Dendritic cell treated with granulocyte-macrophage colony-stimulating factor and Interleukin-4, amounts not matched to agents 40 ng/mL and 50 ng/mL, for 4 days (primary cell): Measurements from ENCODE around the gene ZNF90.
"Not testable (repeated sequence)": the region's sequence is repeated elsewhere in the genome, so short reads cannot be mapped to it uniquely, and the experiment has no call there.

Source experiments
- H3K27ac Mint-ChIP-seq: one replicate; pipeline ENCODE4 v1.8.0; 2022; ENCODE audit warnings: mild to moderate bottlenecking, mixed read lengths
- H3K27me3 Mint-ChIP-seq: one replicate; pipeline ENCODE4 v1.8.0; 2022; ENCODE audit warnings: mild to moderate bottlenecking, mixed read lengths
- H3K36me3 Mint-ChIP-seq: one replicate; pipeline ENCODE4 v1.8.0; 2022; ENCODE audit warnings: low read depth, mixed read lengths
- H3K4me1 Mint-ChIP-seq: one replicate; pipeline ENCODE4 v1.8.0; 2022; ENCODE audit warnings: low read depth, mixed read lengths
- H3K4me3 Mint-ChIP-seq: one replicate; pipeline ENCODE4 v1.8.0; 2022; ENCODE audit warnings: mild to moderate bottlenecking, moderate library complexity, mixed read lengths
- H3K9me3 Mint-ChIP-seq: one replicate; pipeline ENCODE4 v1.8.0; 2022; ENCODE audit warnings: mixed read lengths
- intact Hi-C: fragments of 100-400 bp; cut with micrococcal nuclease; formaldehyde crosslinking; loops from one replicate; pipeline ENCODE4 v1.15.0; 2022

The ZNF90 gene

DNA sequence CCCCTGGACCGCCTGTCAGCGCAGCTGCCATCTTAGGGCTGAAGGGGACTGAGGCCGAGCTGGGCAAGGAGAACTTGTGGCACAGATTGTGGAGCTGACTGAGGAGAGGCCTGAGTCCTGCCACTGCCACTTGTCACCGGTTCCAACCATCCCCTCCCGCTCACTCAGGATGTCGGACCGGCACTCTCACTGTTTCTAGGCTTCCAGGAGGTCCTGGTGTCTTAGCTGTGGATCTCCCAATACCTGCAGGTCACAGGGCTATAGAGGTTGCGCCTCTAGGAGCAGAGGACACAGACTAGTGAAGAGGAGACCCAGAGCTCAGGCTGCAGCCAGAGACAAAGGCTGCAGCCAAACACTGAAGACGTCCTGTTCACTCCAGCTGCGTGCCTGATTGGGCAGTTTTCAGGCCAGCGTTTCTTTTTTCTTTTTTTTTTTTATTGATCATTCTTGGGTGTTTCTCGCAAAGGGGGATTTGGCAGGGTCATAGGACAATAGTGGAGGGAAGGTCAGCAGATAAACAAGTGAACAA is 73.9 kb downstream of the ZNF90 start:
- H3K9me3 Mint-ChIP-seq = peaks cover 59% of the 10 kb centered on the region
- H3K4me1 Mint-ChIP-seq = no peaks in the 10 kb centered on the region
- no peaks in the 10 kb centered on the region for H3K36me3 Mint-ChIP-seq
- H3K27me3 Mint-ChIP-seq = no peaks in the 10 kb centered on the region
- H3K4me3 Mint-ChIP-seq = no peak overlapping the region
- H3K27ac Mint-ChIP-seq = no peak overlapping the region
- intact Hi-C loops = no loop called here

DNA sequence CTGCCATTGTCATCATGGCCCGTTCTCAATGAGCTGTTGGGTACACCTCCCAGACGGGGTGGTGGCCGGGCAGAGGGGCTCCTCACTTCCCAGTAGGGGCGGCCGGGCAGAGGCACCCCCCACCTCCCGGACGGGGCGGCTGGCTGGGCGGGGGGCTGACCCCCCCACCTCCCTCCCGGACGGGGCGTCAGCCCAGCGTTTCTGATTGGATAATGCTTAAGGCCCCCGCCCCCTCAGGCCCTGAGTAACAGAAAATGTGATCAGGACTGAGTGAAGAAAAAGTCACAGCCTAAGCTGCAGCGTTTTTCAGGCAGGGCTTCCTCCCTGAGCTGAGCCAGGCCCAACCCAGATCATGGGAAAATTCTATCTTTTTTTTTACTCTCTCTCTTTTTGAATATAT is 74.7 kb downstream of the ZNF90 start:
- peaks cover 59% of the 10 kb centered on the region for H3K9me3 Mint-ChIP-seq
- H3K27me3 Mint-ChIP-seq, intact Hi-C loops, H3K4me1 Mint-ChIP-seq, H3K4me3 Mint-ChIP-seq, H3K27ac Mint-ChIP-seq, H3K36me3 Mint-ChIP-seq: not testable (repeated sequence)

DNA sequence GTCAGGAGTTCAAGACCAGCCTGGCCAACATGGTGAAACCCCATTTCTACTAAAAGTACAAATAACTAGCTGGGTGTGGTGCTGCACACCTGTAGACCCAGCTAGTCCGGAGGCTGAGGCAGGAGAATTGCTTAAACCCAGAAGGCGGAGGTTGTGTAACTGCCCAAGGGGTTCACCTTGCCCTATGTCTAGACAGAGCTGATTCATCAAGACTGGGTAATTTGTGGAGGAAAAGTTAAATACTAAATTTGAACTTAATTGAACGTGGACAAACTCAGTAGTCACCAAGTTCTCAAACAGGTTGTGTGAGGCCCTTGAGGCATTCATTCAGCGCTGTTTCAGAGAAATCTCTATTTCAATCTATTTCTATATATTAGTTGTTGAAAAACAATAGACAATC is 75.5 kb downstream of the ZNF90 start:
- H3K4me1 Mint-ChIP-seq = no peaks in the 10 kb centered on the region
- H3K27ac Mint-ChIP-seq = no peak overlapping the region
- intact Hi-C loops = no loop called here
- no peaks in the 10 kb centered on the region for H3K27me3 Mint-ChIP-seq
- H3K4me3 Mint-ChIP-seq = no peak overlapping the region
- no peaks in the 10 kb centered on the region for H3K36me3 Mint-ChIP-seq
- peaks cover 60% of the 10 kb centered on the region for H3K9me3 Mint-ChIP-seq

DNA sequence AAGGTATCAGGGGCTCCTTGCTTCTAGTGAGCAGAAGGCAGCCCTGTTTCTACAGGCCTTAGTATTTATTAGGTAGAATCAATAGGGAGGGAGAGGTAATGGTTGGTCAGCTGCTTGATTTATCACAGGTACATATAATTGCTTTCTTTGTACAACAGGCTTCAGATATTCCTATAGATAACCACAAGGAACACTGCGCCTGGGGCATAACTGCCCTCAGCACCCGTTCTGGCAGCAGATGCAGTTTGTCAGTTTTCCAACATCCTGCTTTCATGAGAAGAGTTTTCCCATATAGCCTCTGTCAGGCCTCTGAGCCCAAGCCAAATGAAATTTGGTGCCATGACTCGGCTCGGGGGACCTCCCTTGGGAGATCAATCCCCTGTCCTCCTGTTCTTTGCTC is 76.8 kb downstream of the ZNF90 start:
- no peaks in the 10 kb centered on the region for H3K36me3 Mint-ChIP-seq
- peaks cover 73% of the 10 kb centered on the region for H3K9me3 Mint-ChIP-seq
- H3K4me3 Mint-ChIP-seq = no peak overlapping the region
- H3K27ac Mint-ChIP-seq = no peak overlapping the region
- intact Hi-C loops = no loop called here
- H3K27me3 Mint-ChIP-seq = no peaks in the 10 kb centered on the region
- no peaks in the 10 kb centered on the region for H3K4me1 Mint-ChIP-seq

DNA sequence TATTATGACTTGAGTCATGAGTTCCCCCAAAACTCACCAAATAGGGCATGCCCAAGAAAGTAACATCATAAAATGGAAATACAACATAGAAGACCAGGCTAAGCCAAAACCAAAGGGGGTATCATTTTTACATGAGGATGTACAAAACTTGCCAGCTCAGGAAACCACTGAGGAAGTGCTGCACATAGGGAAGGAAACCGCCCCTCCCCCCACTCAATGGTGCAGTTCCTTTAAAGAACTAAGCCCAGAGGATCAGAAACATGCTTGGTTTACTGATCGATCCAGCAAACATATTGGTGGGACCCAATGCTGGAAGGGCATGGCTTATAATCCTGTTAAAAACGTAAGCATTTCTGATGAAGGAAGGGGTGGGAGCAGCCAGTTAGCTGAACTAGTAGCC is 85.0 kb downstream of the ZNF90 start:
- Mint-ChIP-seq H3K27me3 (no peaks in the 10 kb centered on the region), H3K9me3 (peaks cover 80% of the 10 kb centered on the region), H3K27ac (no peak overlapping the region), H3K4me1 (peaks cover 10% of the 10 kb centered on the region), H3K36me3 (peaks cover 16% of the 10 kb centered on the region), H3K4me3 (no peak overlapping the region)
- intact Hi-C loops = no loop called here

DNA sequence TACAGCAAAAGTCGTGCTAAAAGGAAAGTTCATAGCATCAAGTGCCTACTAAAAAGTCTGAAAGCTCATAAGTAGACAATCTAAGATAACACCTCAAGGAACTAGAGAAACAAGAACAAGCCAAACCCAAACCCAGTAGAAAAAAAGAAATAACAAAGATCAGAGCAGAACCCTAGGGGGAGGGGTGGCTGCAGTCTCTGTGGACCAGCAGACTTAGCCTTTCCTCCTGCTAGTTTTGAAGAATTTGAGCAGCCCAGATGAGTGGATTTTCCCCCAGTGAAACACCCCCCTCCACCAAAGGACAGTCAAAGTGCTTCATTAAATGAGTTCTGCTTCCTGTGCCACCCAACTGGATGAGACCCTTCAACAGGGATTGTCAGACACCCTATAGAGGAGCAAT is 86.7 kb downstream of the ZNF90 start:
- Mint-ChIP-seq H3K27ac (no peak overlapping the region), H3K9me3 (peaks cover 72% of the 10 kb centered on the region), H3K27me3 (no peaks in the 10 kb centered on the region), H3K4me3 (no peak overlapping the region), H3K4me1 (peaks cover 11% of the 10 kb centered on the region), H3K36me3 (peaks cover 33% of the 10 kb centered on the region)
- intact Hi-C loops = no loop called here

DNA sequence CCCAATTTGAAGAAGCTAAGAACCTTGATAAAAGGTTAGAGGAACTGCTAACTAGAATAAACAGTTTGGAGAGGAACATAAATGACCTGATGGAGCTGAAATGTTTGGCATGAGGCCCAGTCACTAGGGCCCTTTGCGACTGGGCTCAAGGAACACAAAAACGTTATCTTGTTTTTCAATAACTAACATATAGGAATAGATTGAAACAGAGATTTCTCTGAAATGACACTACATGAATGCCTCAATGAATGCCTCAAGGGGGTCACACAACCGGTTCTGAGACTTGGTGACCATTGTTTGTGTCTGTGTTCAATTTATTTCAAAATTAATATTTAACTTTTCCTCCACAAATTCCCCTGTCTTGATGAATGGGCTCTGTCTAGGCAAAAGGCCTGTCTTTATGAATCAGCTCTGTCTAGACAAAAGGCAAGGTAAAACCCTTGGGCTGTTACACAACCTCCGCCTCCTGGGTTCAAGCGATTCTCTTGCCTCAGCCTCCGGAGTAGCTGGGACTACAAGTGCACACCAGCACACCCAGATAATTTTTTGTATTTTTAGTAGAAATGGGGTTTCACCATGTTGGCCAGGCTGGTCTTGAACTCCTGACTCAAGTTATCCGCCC is 88.3 kb downstream of the ZNF90 start:
- H3K9me3 Mint-ChIP-seq = peaks cover 72% of the 10 kb centered on the region

DNA sequence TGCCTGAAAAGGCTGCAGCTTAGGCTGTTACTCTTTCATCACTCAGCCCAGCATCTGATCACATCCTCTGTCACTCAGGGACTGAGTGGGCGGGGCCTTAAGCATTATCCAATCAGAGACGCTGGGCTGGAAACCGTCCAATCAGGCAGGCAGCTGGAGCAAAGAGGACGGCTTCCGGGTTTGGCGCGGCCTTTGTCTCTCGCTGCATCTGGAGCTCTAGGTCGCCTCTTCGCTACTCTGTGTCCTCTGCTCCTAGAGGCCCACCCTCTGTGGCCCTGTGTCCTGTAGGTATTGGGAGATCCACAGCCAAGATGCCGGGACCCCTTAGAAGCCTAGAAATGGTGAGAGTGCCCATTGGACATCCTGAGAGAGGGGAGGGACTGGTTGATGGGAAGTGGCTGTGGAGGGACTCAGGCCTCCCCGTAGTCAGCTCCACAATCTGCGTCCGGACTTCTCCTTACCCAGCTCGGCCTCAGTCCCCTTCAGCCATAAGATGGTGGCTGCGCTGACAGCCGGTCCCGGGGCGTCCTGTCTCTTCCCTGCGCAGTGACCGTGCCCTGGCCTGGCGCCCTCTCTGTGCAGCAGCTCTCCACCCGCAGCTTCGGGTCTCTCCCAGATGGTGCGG is 89.3 kb downstream of the ZNF90 start, which contains the start of gene ZNF486:
TSS of gene ZNF486 (plus strand) at position 195 of the 625 bp plus-strand sequence. CDS start at position 312, 117 bp downstream.
- peaks cover 72% of the 10 kb centered on the region for H3K9me3 Mint-ChIP-seq
- H3K36me3 Mint-ChIP-seq = peaks cover 60% of the 10 kb centered on the region
- peak within 1 kb of the TSS; percentile 95 for H3K4me3 Mint-ChIP-seq
- H3K4me1 Mint-ChIP-seq = peaks cover 11% of the 10 kb centered on the region
- intact Hi-C loops = no loop called here
- H3K27ac Mint-ChIP-seq = peak within 1 kb of the TSS; percentile 91
- H3K27me3 Mint-ChIP-seq = no peaks in the 10 kb centered on the region

More for the DNA sequence above, 88.3 kb downstream of the ZNF90 start:
- Mint-ChIP-seq H3K36me3 (peaks cover 49% of the 10 kb centered on the region), H3K27ac (no peak overlapping the region), H3K4me1 (peaks cover 11% of the 10 kb centered on the region), H3K27me3 (no peaks in the 10 kb centered on the region), H3K4me3 (no peak overlapping the region)
- intact Hi-C loops = no loop called here

DNA sequence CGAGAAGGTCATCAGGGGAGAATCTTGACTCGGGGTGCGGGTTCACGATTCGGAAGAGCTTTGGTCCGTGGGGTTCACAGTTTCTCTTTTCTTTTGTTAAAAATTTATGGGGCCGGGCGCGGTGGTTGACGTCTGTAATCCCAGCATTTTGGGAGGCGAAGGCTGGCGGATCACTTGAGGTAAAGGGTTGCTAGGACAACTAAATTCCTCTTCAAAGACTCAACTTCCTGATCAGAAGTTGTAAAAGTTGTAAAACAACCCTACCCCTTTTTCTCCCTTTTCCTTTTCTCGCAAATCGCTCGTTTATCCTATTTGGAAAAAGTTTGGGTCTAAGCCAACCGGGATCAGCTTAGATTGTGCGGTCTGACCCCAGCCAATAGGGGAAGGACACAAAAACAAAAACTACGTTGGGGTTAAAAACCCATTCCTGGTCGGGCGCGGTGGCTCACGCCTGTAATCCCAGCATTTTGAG is 89.9 kb downstream of the ZNF90 start:
- H3K27me3 Mint-ChIP-seq = no peaks in the 10 kb centered on the region
- intact Hi-C loops = no loop called here
- peaks cover 72% of the 10 kb centered on the region for H3K9me3 Mint-ChIP-seq
- peak overlapping the region; percentile 95 for H3K4me3 Mint-ChIP-seq
- peaks cover 11% of the 10 kb centered on the region for H3K4me1 Mint-ChIP-seq
- H3K27ac Mint-ChIP-seq = peak overlapping the region; percentile 91
- peaks cover 65% of the 10 kb centered on the region for H3K36me3 Mint-ChIP-seq
